Glutamatergic neuron (in vitro differentiated cells): ENCODE results near the gene C15orf40. TPM values are rescaled to one million over a fixed set of nuclear protein-coding genes. Genes with fewer than 3 reads are reported as not detected.
"Not testable (repeated sequence)": the region's sequence is repeated elsewhere in the genome, so short reads cannot be mapped to it uniquely, and the experiment has no call there.

Experiments used
- DNase-seq: peaks from one replicate; pipeline ENCODE4 v3.0.0; 2022
- H3K27ac Mint-ChIP-seq: one replicate; pipeline ENCODE4 v1.8.0; 2020; ENCODE audit warnings: mild to moderate bottlenecking, mixed read lengths, inconsistent platforms; ENCODE audit not compliant: unreplicated experiment
- H3K27me3 Mint-ChIP-seq: one replicate; pipeline ENCODE4 v1.8.0; 2020; ENCODE audit warnings: mild to moderate bottlenecking, moderate library complexity, mixed read lengths, inconsistent platforms; ENCODE audit not compliant: unreplicated experiment
- H3K36me3 Mint-ChIP-seq: one replicate; pipeline ENCODE4 v1.8.0; 2020; ENCODE audit warnings: mild to moderate bottlenecking, mixed read lengths, inconsistent platforms; ENCODE audit not compliant: unreplicated experiment
- H3K4me1 Mint-ChIP-seq: one replicate; pipeline ENCODE4 v1.8.0; 2020; ENCODE audit warnings: mild to moderate bottlenecking, low read depth, mixed read lengths, inconsistent platforms; ENCODE audit not compliant: unreplicated experiment
- H3K4me3 Mint-ChIP-seq: one replicate; pipeline ENCODE4 v1.8.0; 2020; ENCODE audit warnings: mild to moderate bottlenecking, mixed read lengths, inconsistent platforms; ENCODE audit not compliant: unreplicated experiment
- H3K9me3 Mint-ChIP-seq: one replicate; pipeline ENCODE4 v1.8.0; 2020; ENCODE audit warnings: mild to moderate bottlenecking, moderate library complexity, mixed read lengths, inconsistent platforms; ENCODE audit not compliant: unreplicated experiment
- total RNA-seq: library from RNA; stranded (reverse); fragmentation: NEBNext Ultra II Directional; extraction: Animal tissue kit (Norgen Biotek cat#: 25700); gene quantifications from one replicate; pipeline ENCODE4 v1.2.1, GENCODE V29; 2021; ENCODE audit not compliant: unreplicated experiment
- TF ChIP-seq, protein P1 (sequence below): fragments of 200-600 bp; sonication (generic); IDR thresholded peaks from one replicate; pipeline ENCODE4 v1.5.0; 2021; ENCODE audit not compliant: partially characterized antibody, unreplicated experiment

The C15orf40 gene
- total RNA-seq, 1 donor from 2014 or later = 29.6 TPM

DNA sequence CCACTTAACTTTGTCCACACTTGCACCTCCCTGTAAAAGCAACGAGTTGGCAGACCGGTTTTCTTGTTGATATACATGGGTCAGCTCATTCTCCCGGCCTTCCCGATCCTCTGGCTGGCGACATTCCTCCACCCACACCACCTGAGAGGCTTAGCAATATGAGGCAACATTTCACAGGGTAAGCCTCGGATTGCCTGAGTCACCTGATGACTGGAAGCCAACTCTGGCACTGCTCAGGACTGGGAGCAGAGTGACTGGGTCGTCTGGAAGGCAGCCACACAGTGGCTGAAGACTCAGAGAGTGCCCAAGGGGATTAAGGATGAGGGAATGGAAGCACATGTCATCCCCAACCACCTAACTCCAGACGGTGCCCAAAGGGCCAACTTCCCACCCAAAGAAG lies 68.7 kb downstream of the C15orf40 start:
- DNase-seq = no peak
- Mint-ChIP-seq H3K4me1 (no peaks in the 10 kb centered on the region), H3K36me3 (peaks cover 5% of the 10 kb centered on the region), H3K27me3 (peaks cover 2% of the 10 kb centered on the region), H3K9me3 (no peaks in the 10 kb centered on the region), H3K4me3 (no peak overlapping the region), H3K27ac (no peak overlapping the region)
- TF ChIP-seq, protein P1, sequence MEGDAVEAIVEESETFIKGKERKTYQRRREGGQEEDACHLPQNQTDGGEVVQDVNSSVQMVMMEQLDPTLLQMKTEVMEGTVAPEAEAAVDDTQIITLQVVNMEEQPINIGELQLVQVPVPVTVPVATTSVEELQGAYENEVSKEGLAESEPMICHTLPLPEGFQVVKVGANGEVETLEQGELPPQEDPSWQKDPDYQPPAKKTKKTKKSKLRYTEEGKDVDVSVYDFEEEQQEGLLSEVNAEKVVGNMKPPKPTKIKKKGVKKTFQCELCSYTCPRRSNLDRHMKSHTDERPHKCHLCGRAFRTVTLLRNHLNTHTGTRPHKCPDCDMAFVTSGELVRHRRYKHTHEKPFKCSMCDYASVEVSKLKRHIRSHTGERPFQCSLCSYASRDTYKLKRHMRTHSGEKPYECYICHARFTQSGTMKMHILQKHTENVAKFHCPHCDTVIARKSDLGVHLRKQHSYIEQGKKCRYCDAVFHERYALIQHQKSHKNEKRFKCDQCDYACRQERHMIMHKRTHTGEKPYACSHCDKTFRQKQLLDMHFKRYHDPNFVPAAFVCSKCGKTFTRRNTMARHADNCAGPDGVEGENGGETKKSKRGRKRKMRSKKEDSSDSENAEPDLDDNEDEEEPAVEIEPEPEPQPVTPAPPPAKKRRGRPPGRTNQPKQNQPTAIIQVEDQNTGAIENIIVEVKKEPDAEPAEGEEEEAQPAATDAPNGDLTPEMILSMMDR = no peak

DNA sequence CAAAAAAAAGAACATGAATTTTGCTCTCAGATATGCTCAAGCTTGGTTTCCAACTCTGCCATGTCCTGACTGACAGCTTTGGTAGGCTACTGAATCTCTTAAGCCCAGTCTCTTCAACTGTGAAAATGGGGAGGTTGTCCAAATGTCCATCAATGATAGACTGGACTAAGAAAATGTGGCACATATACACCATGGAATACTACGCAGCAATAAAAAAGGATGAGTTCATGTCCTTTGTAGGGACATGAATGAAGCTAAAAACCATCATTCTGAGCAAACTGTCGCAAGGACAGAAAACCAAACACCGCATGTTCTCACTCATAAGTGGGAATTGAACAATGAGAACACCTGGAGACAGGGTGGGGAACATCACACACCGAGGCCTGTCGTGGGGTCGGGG lies 71.8 kb downstream of the C15orf40 start:
- not testable (repeated sequence) for H3K27me3 Mint-ChIP-seq

More for the DNA sequence above, 71.8 kb downstream of the C15orf40 start:
- not testable (repeated sequence) for H3K4me1 Mint-ChIP-seq, H3K9me3 Mint-ChIP-seq, H3K36me3 Mint-ChIP-seq, H3K27ac Mint-ChIP-seq, DNase-seq, H3K4me3 Mint-ChIP-seq

Other genes starting within 250 kb of the C15orf40 start
- not detected for gene FSD2, start 205.6 kb downstream of the C15orf40 start, total RNA-seq
- gene WHAMM, start 202.0 kb downstream of the C15orf40 start, total RNA-seq = 4.2 TPM
- 32.6 TPM for gene HOMER2, start 58.9 kb downstream of the C15orf40 start, total RNA-seq
- 38.2 TPM for gene RAMAC, start 25.4 kb downstream of the C15orf40 start, total RNA-seq
- gene BTBD1, start 55.6 kb upstream of the C15orf40 start, total RNA-seq = 41.9 TPM
- gene TM6SF1, start 96.0 kb upstream of the C15orf40 start, total RNA-seq = not detected
- gene HDGFL3, start 196.2 kb upstream of the C15orf40 start, total RNA-seq = 130 TPM